ENCODE measurements around the gene DICER1. TPM values are rescaled to one million over a fixed set of nuclear protein-coding genes. Genes with fewer than 3 reads are reported as not detected.

Gene DICER1
- total RNA-seq, 4 donors from 2014 or later: 81.6 to 103 (median 88.8) TPM

DNA sequence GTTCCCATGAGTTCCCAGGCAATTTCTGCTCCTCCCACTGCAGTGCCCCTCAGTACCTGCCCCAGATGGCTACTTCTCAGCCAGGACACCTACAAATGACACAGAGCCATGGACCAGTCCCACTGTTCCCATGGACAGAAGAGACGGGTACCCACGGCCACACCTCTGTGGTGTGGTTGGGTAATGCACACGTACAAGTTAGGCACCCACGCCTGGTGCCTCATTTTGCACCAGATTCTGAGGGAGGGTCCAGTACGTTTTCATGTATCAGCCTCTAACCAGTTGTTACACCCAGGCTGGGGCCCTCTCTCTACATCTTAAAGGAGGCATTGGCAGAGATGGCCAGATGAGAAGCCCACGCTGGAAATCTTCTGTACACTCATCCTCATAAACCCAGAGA is 114.0 kb downstream of the DICER1 start:
- Histone ChIP-seq H3K9me3 (no peaks in the 10 kb centered on the region), H3K4me3 (no peak overlapping the region), H3K27ac (no peak overlapping the region), H3K27me3 (no peaks in the 10 kb centered on the region), H3K36me3 (no peaks in the 10 kb centered on the region), H3K4me1 (no peaks in the 10 kb centered on the region)
- peak in 1 of 2 donors; percentile 5 for DNase-seq
- no peak for TF ChIP-seq POLR2A (IDR thresholded peaks at IDR 0.05)
- TF ChIP-seq, protein P1, sequence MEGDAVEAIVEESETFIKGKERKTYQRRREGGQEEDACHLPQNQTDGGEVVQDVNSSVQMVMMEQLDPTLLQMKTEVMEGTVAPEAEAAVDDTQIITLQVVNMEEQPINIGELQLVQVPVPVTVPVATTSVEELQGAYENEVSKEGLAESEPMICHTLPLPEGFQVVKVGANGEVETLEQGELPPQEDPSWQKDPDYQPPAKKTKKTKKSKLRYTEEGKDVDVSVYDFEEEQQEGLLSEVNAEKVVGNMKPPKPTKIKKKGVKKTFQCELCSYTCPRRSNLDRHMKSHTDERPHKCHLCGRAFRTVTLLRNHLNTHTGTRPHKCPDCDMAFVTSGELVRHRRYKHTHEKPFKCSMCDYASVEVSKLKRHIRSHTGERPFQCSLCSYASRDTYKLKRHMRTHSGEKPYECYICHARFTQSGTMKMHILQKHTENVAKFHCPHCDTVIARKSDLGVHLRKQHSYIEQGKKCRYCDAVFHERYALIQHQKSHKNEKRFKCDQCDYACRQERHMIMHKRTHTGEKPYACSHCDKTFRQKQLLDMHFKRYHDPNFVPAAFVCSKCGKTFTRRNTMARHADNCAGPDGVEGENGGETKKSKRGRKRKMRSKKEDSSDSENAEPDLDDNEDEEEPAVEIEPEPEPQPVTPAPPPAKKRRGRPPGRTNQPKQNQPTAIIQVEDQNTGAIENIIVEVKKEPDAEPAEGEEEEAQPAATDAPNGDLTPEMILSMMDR (IDR thresholded peaks at IDR 0.05): no peak
- intact Hi-C loops (cut with DNase I; ENCODE audit: low total_unique reads): no loop called here

DNA sequence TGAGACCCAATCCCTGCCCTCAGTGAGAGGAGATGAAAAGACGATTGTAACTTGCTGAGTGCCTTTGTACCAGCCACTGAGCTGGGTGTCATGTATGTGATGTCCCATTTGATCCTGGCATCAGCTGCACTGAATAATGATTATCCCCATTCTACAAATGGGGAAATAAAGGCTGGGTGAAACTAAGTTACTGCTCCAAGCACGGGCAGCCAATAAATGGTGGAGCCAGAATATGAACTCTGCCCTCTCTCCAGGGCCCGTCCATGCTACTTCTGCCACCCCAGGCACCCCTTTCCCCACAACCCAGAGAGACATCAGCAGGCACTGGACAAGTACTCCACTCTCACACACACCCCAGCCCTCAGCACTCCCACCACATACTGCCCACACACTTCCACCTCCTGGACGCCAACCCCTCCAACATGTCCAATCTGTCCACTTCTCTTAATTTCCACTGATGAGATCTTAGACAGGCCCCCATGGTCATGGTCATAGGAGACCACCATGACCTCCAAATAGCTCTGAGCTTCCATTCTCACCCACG is 115.8 kb downstream of the DICER1 start:
- Histone ChIP-seq H3K4me1 (no peaks in the 10 kb centered on the region), H3K27ac (no peak overlapping the region), H3K4me3 (no peak overlapping the region), H3K36me3 (no peaks in the 10 kb centered on the region), H3K27me3 (no peaks in the 10 kb centered on the region), H3K9me3 (no peaks in the 10 kb centered on the region)
- no peak for DNase-seq
- intact Hi-C loops (cut with DNase I; ENCODE audit: low total_unique reads): no loop called here
- no peak for TF ChIP-seq POLR2A (IDR thresholded peaks at IDR 0.05)
- TF ChIP-seq, protein P1 (IDR thresholded peaks at IDR 0.05): no peak

DNA sequence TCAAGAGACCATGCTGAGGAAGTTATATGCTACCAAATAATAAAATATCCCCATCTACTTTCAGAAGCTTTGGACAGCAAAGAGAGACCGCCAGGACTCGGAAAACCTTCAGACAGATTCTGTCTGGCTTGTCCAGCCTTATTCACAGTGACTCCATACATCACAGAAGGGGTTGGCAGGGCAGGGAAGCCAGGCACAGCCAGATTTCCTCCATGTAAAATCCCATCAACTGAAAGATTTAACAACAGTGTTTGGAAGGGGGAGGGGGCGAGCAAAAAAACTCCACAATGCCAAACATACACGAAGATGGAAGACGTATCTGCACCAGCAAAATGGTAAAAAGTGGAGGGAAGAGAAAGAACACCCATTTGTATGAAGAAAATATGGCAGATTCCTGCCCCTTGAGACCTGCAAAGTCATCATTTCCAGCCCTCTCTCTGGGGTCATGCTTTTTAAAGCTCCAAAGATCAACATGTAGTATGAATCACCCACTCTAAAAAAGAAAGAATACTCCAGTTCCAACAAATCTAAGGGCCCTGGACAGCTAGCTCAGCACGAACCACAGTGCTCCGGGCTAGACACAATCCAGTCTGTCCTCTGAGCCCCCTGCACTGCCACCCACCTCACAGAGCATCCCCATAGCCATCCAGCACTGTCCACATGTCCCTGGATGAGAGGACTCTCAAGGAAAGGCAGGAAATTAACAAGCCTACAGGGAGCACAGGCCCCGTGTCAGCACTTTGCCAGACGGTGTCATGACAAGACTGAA is 116.4 kb downstream of the DICER1 start:
- intact Hi-C loops (cut with DNase I; ENCODE audit: low total_unique reads): no loop called here
- TF ChIP-seq, protein P1 (IDR thresholded peaks at IDR 0.05): no peak
- TF ChIP-seq POLR2A (IDR thresholded peaks at IDR 0.05): no peak
- Histone ChIP-seq H3K4me1 (no peaks in the 10 kb centered on the region), H3K9me3 (no peaks in the 10 kb centered on the region), H3K4me3 (no peak overlapping the region), H3K36me3 (no peaks in the 10 kb centered on the region), H3K27ac (no peak overlapping the region), H3K27me3 (no peaks in the 10 kb centered on the region)
- peak in 1 of 2 donors; percentile 2 for DNase-seq

DNA sequence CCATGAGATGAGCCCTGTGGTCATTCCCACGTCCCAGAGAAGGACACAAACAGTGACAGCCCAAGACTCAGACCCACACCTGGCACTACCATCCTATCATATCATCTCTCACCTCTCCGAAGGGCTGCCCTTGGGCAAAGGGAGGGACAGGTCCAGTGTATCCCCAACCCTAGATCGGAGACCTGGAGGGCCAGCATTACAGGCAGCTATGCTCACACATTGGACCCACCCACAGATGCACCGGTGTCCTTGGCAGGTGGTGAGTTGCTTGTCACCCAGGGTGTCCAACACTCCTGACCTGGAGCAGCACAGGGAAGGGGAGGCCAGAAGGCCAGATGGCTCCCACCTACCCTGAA is 117.4 kb downstream of the DICER1 start:
- intact Hi-C loops (cut with DNase I; ENCODE audit: low total_unique reads): no loop called here
- TF ChIP-seq, protein P1 (IDR thresholded peaks at IDR 0.05): no peak
- no peak for TF ChIP-seq POLR2A (IDR thresholded peaks at IDR 0.05)
- Histone ChIP-seq H3K9me3 (no peaks in the 10 kb centered on the region), H3K36me3 (no peaks in the 10 kb centered on the region), H3K27me3 (no peaks in the 10 kb centered on the region), H3K4me1 (no peaks in the 10 kb centered on the region), H3K4me3 (no peak overlapping the region), H3K27ac (no peak overlapping the region)
- DNase-seq: peak in 1 of 2 donors; percentile 6

DNA sequence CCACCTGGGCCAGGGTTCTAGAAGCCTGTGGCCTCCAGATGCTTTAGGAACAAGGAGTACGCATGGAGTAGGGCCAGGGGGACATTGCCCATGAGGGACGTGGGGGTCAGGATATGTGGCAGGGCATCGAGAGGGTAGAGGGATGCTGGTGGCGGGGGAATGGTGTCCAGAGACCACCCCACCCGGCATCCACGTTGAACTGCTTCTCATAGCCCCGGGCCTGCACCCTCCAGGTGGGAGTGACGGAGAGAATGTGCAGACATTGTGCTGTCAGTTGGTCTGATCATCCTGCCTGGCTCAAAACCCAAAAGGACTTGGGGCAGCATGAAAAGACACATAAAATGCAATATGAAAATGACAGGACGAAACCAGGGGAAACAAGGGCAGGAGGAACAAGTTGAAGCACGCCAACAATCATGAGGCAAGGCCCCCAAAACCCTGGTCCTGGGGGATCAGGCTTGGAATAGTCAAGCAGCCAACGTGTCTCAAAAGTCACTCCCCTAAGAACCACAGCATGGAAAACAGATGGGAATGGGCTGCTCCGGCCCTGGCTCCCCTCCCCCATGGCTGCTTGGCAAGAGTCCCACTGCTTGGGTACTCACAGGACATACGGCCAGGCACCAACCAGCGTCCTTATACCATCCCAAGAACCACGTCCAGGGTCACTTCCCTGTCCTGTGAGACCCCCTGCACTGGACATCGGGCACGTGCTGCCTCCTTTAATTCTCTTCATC is 117.9 kb downstream of the DICER1 start:
- Histone ChIP-seq H3K4me3 (no peak overlapping the region), H3K9me3 (no peaks in the 10 kb centered on the region), H3K36me3 (no peaks in the 10 kb centered on the region), H3K27ac (no peak overlapping the region), H3K27me3 (no peaks in the 10 kb centered on the region), H3K4me1 (no peaks in the 10 kb centered on the region)
- TF ChIP-seq POLR2A (IDR thresholded peaks at IDR 0.05): no peak
- TF ChIP-seq, protein P1 (IDR thresholded peaks at IDR 0.05): no peak
- intact Hi-C loops (cut with DNase I; ENCODE audit: low total_unique reads): no loop called here
- DNase-seq: no peak
